ENCODE results near the gene LGR6.
"Not testable (repeated sequence)": the region's sequence is repeated elsewhere in the genome, so short reads cannot be mapped to it uniquely, and the experiment has no call there.

The LGR6 gene

DNA sequence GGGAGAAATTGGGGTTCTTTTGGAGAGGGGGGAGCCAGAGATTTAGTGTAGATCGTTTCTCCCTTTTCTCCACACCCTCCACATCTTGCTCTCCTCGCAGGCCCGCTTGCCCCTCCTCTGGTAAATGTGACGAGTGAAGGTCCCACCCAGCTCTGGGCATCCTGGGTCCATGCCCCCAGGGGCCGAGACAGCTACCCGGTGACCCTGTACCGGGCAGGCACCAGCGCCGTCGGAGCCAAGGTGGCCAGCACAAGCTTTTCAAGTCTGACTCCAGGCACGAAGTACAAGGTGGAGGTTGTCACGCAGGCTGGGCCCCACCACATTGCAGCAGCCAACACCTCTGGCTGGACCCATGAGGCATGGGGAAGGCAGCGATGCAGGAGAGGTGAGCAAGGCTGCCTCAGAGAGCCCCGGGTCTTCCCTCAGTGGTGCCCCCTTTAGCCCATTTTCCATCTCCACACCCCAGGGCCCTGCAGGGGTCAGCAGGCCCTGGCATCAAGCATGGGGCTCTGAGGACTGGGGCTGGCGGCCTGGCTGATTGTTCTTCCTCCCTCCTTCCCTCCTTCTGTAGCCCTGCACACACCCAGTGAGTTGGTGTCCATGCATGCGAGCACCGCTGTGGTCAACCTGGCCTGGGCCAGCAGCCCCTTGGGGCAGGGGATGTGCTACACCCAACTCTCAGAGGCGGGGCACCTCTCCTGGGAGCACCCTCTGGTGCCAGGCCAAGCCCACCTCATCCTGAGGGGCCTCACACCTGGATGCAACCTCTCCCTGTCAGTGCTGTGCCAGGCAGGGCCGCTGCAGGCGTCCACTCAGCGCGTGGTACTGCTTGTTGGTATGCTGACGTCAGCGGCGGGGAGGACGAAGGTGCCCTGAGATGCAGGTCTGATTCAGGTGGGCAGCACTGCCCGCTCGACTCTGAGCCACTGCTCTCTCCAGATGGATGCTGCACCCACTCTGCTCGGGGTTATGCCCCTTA, 16.4 kb upstream of the LGR6 start:
- DNase-seq = no peak

DNA sequence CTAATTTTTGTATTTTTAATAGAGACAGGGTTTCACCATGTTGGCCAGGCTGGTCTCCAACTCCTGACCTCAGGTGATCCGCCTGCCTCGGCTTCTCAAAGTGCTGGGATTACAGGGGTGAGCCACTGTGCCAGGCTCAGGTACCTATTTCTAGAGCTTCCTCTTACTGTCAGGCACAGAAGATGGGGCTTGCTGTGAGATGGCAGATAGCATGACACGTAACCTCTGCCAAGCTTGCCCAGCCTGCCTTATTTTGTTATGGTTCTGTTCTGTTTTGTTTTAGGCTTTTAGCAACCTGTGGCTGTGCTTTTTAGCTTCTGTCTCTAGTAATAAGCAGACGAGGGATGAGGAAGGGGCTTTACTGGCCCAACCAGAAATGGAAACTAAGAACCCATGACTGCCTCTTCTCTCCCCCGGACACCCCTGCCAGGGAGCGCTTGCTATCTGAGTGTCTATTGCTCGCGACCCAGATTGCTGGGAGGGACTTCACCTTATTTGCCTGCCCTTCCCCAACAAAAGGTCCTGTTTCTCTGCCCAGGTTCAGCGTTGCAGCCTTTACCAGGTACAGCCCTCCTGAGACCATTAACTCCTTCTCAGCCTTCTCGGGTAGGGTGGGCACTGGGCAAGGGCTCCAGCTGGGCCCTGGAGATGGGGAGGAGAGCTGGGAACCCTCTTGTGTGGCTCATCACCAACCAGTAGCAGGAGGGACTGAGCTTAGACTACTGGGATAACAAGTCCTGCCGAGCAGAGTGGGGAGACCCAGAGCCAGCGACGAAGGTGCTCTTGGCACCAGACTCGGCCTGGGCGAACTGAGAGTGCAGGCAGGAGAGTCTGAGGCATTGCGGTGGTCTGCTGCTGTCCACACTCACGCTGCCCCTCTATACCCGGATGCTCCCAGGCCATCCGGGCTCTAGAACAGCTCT, 13.5 kb upstream of the LGR6 start:
- DNase-seq = no peak

DNA sequence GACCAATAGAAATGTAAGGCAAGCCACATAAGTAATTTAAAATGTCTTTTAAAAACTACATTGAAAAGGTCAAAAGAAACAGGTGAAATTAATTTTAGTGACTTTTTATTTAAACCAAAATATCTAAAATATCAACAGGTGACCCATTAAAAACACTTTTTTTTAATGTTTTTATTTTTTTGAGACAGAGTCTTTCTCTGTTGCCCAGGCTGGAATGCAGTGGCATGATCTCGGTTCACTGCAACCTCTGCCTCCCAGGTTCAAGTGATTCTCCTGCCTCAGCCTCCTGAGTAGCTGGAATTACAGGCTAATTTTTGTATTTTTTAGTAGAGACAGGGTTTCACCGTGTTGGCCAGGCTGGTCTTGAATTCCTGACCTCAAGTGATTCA, 12.9 kb upstream of the LGR6 start:
- not testable (repeated sequence) for DNase-seq

DNA sequence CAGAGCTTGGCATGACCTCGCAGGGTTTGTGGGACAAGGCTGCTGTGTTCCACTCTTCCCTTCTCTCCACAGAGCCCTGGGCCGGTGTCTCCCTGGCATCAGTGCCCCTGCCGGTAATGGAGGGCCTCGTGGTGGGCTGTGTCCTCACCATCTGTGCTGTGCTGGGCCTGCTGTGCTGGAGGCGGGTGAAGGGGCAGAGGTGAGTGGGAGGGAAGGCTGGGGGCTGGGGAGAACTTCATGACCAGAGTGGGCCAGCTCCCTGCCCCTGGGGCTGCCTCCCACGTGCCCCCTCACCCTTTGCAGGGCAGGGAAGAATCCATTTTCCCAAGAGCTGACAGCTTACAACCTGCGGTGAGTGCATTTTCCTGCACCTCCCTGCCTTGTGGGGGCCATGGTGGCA, 12.0 kb upstream of the LGR6 start:
- no peak for DNase-seq

GRCh38 chr1:202182040-202182877, 11.3 kb upstream of the LGR6 start:
- DNase-seq = no peak

- peak; percentile 71 for DNase-seq
Measured at GRCh38 chr1:202184750-202185460, 8.7 kb upstream of the LGR6 start.

- no peak for DNase-seq
Measured at GRCh38 chr1:202186327-202186726, 7.3 kb upstream of the LGR6 start.

- DNase-seq = no peak
Measured at GRCh38 chr1:202187041-202187671, 6.4 kb upstream of the LGR6 start.

DNA sequence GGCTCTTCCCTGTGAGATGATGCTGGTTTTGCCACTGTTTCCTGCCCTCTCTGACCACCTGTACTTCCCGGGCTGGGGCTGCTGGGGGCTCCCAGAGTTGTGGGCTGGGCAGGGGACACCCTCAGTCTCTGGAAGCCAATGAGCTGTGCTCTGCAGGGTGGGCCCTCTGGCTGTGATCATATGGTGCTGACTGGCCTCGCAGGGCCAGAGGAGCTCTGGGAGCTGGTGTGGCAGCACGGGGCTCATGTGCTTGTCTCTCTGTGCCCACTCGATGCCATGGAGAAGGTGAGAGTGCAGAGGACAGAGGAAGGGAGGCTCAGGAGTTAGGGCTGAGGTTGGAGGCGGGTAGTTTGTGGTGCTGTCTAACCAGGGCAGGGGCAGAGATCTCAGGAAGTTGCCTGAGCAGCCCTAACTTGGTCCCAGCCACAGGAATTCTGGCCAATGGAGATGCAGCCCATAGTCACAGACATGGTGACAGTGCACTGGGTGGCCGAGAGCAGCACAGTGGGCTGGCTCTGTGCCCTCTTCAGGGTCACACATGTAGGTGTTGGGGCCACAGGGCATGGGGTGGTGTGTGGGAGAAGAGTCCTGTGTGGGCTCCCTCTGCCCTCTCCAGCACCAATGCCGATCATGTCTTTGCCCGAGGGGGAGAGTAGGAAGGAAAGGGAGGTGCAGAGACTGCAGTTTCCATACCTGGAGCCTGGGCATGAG, 5.7 kb upstream of the LGR6 start:
- no peak for DNase-seq

DNA sequence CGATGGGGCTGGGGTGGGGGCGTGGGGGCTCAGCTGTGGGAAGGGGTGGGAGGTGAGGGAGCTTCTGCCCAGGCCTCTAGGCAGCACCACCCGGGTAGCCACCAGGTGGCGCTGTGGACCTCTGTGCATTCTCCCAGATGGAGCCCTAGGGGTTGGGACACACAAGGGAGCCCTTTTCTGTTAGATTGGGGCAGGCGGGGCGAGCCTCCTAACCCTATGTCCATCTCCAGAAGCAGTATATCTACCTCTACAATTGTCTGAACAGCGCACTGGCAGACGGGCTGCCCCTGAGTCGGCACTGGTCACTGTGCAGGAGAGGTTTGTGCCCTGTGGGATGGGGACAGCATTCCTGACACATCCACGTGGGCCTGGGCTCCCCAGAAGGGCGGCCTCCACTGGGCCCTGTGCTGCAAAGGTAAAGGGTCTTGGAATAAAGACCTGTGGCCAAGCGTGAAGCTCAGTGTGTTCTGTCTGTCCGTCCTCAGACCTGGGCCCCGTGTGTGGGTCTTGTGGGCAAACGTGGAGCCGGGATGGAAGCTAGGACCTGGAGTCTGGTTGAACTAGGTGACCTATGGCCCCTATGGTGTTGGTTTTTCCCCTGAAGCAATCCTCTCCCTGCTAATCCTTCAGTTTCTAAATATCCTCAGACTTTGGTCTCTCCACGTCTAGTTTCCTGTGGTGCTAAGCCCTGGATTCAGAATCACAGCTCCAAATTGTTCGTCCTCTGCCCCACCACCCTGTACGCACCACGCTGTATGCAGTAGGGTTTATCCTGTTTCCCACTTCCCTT, 4.4 kb upstream of the LGR6 start:
- DNase-seq = peak; percentile 55

- DNase-seq = no peak
Measured at GRCh38 chr1:202189918-202190715, 3.5 kb upstream of the LGR6 start.

DNA sequence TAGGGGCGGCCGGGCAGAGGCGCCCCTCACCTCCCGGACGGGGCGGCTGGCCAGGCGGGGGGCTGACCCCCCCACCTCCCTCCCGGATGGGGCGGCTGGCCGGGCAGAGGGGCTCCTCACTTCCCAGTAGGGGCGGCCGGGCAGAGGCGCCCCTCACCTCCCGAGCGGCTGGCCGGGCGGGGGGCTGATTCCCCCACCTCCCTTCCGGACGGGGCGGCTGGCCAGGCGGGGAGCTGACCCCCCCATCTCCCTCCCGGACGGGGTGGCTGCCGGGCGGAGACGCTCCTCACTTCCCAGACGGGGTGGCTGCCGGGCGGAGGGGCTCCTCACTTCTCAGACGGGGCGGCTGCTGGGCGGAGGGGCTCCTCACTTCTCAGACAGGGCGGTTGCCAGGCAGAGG, 2.2 kb upstream of the LGR6 start:
- DNase-seq = not testable (repeated sequence)

GRCh38 chr1:202192770-202193613, 607 bp upstream of the LGR6 start:
- peak; percentile 10 for DNase-seq

GRCh38 chr1:202194328-202194648, 689 bp downstream of the LGR6 start:
- DNase-seq = no peak

GRCh38 chr1:202197653-202198365, 4.2 kb downstream of the LGR6 start:
- DNase-seq = no peak

GRCh38 chr1:202198366-202198724, 4.7 kb downstream of the LGR6 start:
- DNase-seq = no peak

DNA sequence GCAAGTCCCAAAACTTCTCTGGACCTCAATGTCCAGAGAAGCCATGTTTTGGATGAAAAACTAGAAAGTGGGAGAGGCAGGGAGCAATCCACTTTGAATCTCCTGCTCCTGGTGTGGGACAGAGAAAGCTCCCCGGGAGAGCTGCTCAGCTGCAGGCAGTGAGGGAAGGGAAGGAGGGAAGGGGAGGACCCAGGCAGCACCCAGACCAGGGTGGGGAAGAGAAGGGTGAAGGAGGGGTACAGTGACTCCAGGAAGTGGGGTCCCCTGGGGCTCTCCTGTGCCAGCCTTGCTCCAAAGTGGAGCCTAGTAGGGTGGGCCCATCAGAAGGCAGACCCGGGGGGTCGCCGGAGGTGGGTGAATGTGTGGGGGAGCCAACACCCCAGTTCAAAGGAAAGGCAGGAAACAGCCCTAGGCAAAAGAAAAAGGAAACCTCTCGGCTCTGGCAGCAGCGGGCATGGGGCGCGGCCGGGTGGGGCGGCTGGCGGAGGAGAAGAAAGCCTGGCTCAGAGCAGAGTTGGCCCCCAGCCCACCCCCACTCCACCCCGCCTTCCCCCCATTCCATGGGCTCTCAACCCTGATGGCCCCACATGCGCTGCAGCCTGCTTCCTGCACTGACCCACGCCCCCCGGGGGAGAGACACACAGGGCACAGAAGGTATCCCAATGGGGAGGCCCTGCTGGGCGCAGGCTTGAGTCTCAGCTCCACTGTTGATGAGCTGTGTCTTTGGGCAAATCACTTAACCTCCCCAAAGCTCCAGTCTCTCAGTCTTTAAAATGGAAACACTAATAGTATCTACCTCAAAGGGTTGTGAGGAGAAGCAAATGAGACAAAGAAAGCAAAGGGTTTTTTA, 5.7 kb downstream of the LGR6 start:
- DNase-seq = no peak
